ENCODE measurements around the gene KIAA1671. TPM values are rescaled to one million over a fixed set of nuclear protein-coding genes. Genes with fewer than 3 reads are reported as not detected.

Gene KIAA1671
- total RNA-seq, 1 donor from 2014 or later: 11.5 TPM

- Histone ChIP-seq H3K9me3 (ENCODE audit: control insufficient read depth in 3 of 3, low read length in 3 of 3) (no peaks in the 10 kb centered on the region), H3K4me1 (ENCODE audit: control insufficient read depth in 3 of 3, insufficient read depth in 3 of 3, low read length in 3 of 3) (peaks cover 36 to 53% (median 44%) of the 10 kb centered on the region in 3 donors), H3K36me3 (ENCODE audit: control insufficient read depth in 3 of 3, insufficient read depth in 3 of 3, low read length in 3 of 3) (peaks cover 7 to 30% (median 7%) of the 10 kb centered on the region in 3 donors), H3K27ac (ENCODE audit: low read depth, low read length) (peak overlapping the region; percentile 95), H3K27me3 (ENCODE audit: control insufficient read depth in 3 of 3, insufficient read depth in 3 of 3, low read length in 3 of 3) (no peaks in the 10 kb centered on the region), H3K4me3 (ENCODE audit: low read length in 3 of 3) (peak overlapping the region; percentile 82 to 95 (median 88)), H3K9ac (ENCODE audit: low read depth in 1 of 3, low read length in 3 of 3) (peak overlapping the region; percentile 85 to 97 (median 93))
Measured at GRCh38 chr22:25112538-25113253, 160.2 kb downstream of the KIAA1671 start.

DNA sequence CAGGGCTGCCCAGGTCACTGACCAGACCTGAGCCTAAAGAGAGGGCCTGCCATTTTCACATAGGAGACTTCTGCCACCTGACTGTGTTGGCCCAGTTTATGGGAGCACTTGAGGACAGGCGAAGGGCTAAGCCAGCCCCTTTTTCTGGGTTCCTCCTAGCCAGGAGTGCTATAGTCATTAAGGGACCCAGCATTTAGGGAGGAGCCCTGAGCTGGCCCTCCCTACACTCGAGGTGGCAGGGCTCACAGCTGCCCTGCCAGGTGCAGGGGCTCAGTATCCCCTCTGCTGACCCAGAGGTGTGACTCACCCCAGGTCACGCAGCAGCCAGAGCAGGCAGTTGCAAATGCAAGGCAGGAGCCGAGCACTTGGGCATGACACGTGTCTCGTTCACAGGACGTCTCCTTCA, 160.8 kb downstream of the KIAA1671 start:
- H3K4me3 ChIP-seq (ENCODE audit: low read length in 3 of 3): peak overlapping the region; percentile 82 to 95 (median 88)
- no peaks in the 10 kb centered on the region for H3K27me3 ChIP-seq (ENCODE audit: control insufficient read depth in 3 of 3, insufficient read depth in 3 of 3, low read length in 3 of 3)
- no peaks in the 10 kb centered on the region for H3K9me3 ChIP-seq (ENCODE audit: control insufficient read depth in 3 of 3, low read length in 3 of 3)
- H3K27ac ChIP-seq (ENCODE audit: low read depth, low read length): peak overlapping the region; percentile 95
- H3K4me1 ChIP-seq (ENCODE audit: control insufficient read depth in 3 of 3, insufficient read depth in 3 of 3, low read length in 3 of 3): peaks cover 36 to 53% (median 44%) of the 10 kb centered on the region in 3 donors
- peak overlapping the region; percentile 85 to 97 (median 93) for H3K9ac ChIP-seq (ENCODE audit: low read depth in 1 of 3, low read length in 3 of 3)
- H3K36me3 ChIP-seq (ENCODE audit: control insufficient read depth in 3 of 3, insufficient read depth in 3 of 3, low read length in 3 of 3): peaks cover 8 to 31% (median 9%) of the 10 kb centered on the region in 3 donors

DNA sequence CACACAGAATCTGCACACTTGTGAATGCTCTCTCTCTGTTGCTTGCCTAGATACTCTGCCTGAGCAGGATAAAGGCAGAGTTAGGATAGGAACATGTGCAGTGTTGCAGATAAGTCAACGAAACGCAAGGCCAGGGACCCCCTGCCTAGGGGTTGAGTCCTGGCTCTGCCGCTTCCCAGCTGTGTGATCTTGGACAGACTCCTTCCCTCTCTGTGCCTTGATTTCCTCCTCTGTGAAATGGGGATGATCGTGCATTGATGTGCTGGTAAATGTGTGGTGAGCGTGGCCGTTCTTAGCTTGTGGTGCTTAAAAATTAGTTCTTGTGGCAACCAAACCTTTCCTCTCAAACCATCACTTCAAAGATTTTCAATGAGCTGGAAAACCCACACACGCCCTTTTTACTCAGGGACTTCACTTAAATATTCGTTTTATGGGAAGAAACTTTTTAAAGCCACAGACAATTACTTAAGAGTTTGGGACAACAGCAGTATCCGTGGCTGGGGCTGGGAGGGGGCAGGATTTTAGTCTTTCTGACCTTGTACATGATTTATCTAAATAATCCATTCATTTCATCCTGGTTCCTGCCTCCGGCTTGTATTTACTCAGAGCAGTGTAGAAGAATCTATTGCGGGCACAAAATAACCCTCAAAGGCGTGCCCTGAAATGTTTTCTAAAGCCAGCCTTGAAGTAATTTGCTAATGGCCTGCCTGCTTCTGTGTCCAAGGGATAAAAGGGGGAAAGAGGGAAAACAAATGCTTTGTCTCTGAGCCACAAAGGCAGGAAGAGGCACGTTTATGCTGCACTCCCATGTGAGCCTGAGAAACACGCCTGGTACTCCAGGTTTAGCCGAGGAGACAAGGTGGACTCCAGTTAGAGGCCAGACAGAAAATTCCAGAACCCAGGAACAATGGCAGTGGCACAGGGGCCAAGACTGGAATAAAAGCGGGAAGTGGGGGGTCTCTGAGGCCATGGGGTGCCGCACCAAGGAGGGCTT, 162.2 kb downstream of the KIAA1671 start:
- peak overlapping the region; percentile 95 for H3K27ac ChIP-seq (ENCODE audit: low read depth, low read length)
- H3K9ac ChIP-seq (ENCODE audit: low read depth in 1 of 3, low read length in 3 of 3): peak overlapping the region in 2 of 3 donors; percentile 85 to 97
- peak overlapping the region in 2 of 3 donors; percentile 5 to 95 for H3K4me3 ChIP-seq (ENCODE audit: low read length in 3 of 3)
- no peaks in the 10 kb centered on the region for H3K27me3 ChIP-seq (ENCODE audit: control insufficient read depth in 3 of 3, insufficient read depth in 3 of 3, low read length in 3 of 3)
- H3K36me3 ChIP-seq (ENCODE audit: control insufficient read depth in 3 of 3, insufficient read depth in 3 of 3, low read length in 3 of 3): peaks cover 8 to 28% (median 8%) of the 10 kb centered on the region in 3 donors
- no peaks in the 10 kb centered on the region for H3K9me3 ChIP-seq (ENCODE audit: control insufficient read depth in 3 of 3, low read length in 3 of 3)
- peaks cover 43 to 66% (median 56%) of the 10 kb centered on the region in 3 donors for H3K4me1 ChIP-seq (ENCODE audit: control insufficient read depth in 3 of 3, insufficient read depth in 3 of 3, low read length in 3 of 3)

DNA sequence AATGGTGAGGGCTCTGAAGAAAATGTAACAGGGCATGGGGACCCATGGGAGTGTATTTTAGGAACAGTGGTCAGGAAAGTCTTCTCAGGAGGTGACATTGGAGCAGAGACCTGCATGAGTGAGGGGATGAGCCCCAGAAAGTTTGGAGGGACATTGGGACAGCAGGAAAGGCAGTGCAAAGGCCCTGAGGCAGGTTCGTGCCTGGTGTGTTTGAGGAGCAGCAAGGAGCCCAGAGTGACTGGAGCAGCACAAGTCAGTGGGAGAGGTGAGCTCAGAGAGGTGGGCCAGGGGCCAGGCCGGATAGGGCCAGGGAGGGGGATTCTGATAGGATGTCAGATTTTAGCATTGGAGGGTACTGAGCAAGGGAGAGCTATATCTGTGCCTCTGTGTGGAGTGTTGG, 167.1 kb downstream of the KIAA1671 start:
- Histone ChIP-seq H3K36me3 (ENCODE audit: control insufficient read depth in 3 of 3, insufficient read depth in 3 of 3, low read length in 3 of 3) (peaks cover 8 to 20% (median 11%) of the 10 kb centered on the region in 3 donors), H3K9me3 (ENCODE audit: control insufficient read depth in 3 of 3, low read length in 3 of 3) (no peaks in the 10 kb centered on the region), H3K9ac (ENCODE audit: low read depth in 1 of 3, low read length in 3 of 3) (peak overlapping the region in 1 of 3 donors; percentile 75), H3K27me3 (ENCODE audit: control insufficient read depth in 3 of 3, insufficient read depth in 3 of 3, low read length in 3 of 3) (no peaks in the 10 kb centered on the region), H3K27ac (ENCODE audit: low read depth, low read length) (peak overlapping the region; percentile 59), H3K4me3 (ENCODE audit: low read length in 3 of 3) (peak overlapping the region in 1 of 3 donors; percentile 3), H3K4me1 (ENCODE audit: control insufficient read depth in 3 of 3, insufficient read depth in 3 of 3, low read length in 3 of 3) (peaks cover 26 to 66% (median 40%) of the 10 kb centered on the region in 3 donors)

- Histone ChIP-seq H3K4me3 (ENCODE audit: low read length in 3 of 3) (peak overlapping the region in 2 of 3 donors; percentile 3 to 54), H3K9ac (ENCODE audit: low read depth in 1 of 3, low read length in 3 of 3) (peak overlapping the region in 2 of 3 donors; percentile 36 to 75), H3K4me1 (ENCODE audit: control insufficient read depth in 3 of 3, insufficient read depth in 3 of 3, low read length in 3 of 3) (peaks cover 23 to 64% (median 36%) of the 10 kb centered on the region in 3 donors), H3K27ac (ENCODE audit: low read depth, low read length) (peak overlapping the region; percentile 59), H3K36me3 (ENCODE audit: control insufficient read depth in 3 of 3, insufficient read depth in 3 of 3, low read length in 3 of 3) (peaks cover 8 to 20% (median 11%) of the 10 kb centered on the region in 3 donors), H3K9me3 (ENCODE audit: control insufficient read depth in 3 of 3, low read length in 3 of 3) (no peaks in the 10 kb centered on the region), H3K27me3 (ENCODE audit: control insufficient read depth in 3 of 3, insufficient read depth in 3 of 3, low read length in 3 of 3) (no peaks in the 10 kb centered on the region)
Measured at GRCh38 chr22:25120093-25120561, 167.6 kb downstream of the KIAA1671 start.

DNA sequence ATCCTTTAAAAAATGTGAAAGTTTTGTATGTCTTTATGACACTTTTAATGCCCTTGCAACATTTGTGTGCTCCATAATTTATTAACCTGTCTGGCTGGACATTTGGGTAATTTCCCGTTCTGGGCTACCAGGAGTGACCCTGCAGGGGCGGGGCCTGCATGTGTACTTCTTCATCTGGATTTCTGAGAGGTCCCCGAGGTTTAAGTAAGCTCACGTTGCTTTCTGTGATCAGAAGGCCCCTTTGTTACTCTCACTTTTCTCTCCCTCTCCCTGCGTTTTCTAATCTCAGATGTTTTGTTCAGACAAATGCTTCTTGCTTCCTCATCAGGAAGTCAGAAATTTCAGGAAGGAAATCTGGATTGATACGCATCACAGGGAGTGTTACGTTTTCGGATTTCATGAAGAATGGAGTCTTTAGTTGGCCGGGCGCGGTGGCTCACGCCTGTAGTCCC, 168.3 kb downstream of the KIAA1671 start:
- peak overlapping the region; percentile 59 for H3K27ac ChIP-seq (ENCODE audit: low read depth, low read length)

GRCh38 chr22:25122136-25122764, 169.7 kb downstream of the KIAA1671 start:
- peaks cover 35 to 72% (median 52%) of the 10 kb centered on the region in 3 donors for H3K4me1 ChIP-seq (ENCODE audit: control insufficient read depth in 3 of 3, insufficient read depth in 3 of 3, low read length in 3 of 3)
- no peaks in the 10 kb centered on the region for H3K9me3 ChIP-seq (ENCODE audit: control insufficient read depth in 3 of 3, low read length in 3 of 3)
- H3K4me3 ChIP-seq (ENCODE audit: low read length in 3 of 3): no peak overlapping the region
- no peak overlapping the region for H3K27ac ChIP-seq (ENCODE audit: low read depth, low read length)
- H3K36me3 ChIP-seq (ENCODE audit: control insufficient read depth in 3 of 3, insufficient read depth in 3 of 3, low read length in 3 of 3): peaks cover 8 to 15% (median 11%) of the 10 kb centered on the region in 3 donors
- no peaks in the 10 kb centered on the region for H3K27me3 ChIP-seq (ENCODE audit: control insufficient read depth in 3 of 3, insufficient read depth in 3 of 3, low read length in 3 of 3)
- H3K9ac ChIP-seq (ENCODE audit: low read depth in 1 of 3, low read length in 3 of 3): no peak overlapping the region

More for the DNA sequence above, 168.3 kb downstream of the KIAA1671 start:
- H3K27me3 ChIP-seq (ENCODE audit: control insufficient read depth in 3 of 3, insufficient read depth in 3 of 3, low read length in 3 of 3): no peaks in the 10 kb centered on the region
- no peaks in the 10 kb centered on the region for H3K9me3 ChIP-seq (ENCODE audit: control insufficient read depth in 3 of 3, low read length in 3 of 3)
- peaks cover 28 to 66% (median 37%) of the 10 kb centered on the region in 3 donors for H3K4me1 ChIP-seq (ENCODE audit: control insufficient read depth in 3 of 3, insufficient read depth in 3 of 3, low read length in 3 of 3)
- H3K36me3 ChIP-seq (ENCODE audit: control insufficient read depth in 3 of 3, insufficient read depth in 3 of 3, low read length in 3 of 3): peaks cover 8 to 20% (median 11%) of the 10 kb centered on the region in 3 donors
- peak overlapping the region in 1 of 3 donors; percentile 75 for H3K9ac ChIP-seq (ENCODE audit: low read depth in 1 of 3, low read length in 3 of 3)
- no peak overlapping the region for H3K4me3 ChIP-seq (ENCODE audit: low read length in 3 of 3)

DNA sequence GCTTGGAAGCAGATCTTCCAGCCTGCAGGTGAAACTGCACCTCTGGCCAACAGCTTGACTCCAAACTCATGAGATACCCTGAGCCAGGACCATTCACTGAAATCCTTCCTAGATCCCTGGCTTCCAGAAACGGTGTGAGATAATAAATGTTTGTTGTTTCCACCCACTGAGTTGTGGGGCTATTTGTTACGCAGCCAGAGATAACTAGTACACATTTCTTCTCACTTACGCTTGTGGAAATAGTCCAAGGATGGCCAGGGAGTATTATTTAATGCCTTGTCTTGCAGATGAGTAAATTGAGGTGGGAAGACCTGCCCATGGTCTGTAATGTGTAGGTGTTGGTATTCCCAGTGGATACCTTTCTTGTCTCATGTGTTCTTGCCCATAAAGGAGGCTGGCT, 171.2 kb downstream of the KIAA1671 start:
- Histone ChIP-seq H3K9ac (ENCODE audit: low read depth in 1 of 3, low read length in 3 of 3) (no peak overlapping the region), H3K27me3 (ENCODE audit: control insufficient read depth in 3 of 3, insufficient read depth in 3 of 3, low read length in 3 of 3) (no peaks in the 10 kb centered on the region), H3K4me3 (ENCODE audit: low read length in 3 of 3) (no peak overlapping the region), H3K9me3 (ENCODE audit: control insufficient read depth in 3 of 3, low read length in 3 of 3) (no peaks in the 10 kb centered on the region), H3K36me3 (ENCODE audit: control insufficient read depth in 3 of 3, insufficient read depth in 3 of 3, low read length in 3 of 3) (peaks cover 3 to 10% (median 4%) of the 10 kb centered on the region in 3 donors), H3K27ac (ENCODE audit: low read depth, low read length) (no peak overlapping the region), H3K4me1 (ENCODE audit: control insufficient read depth in 3 of 3, insufficient read depth in 3 of 3, low read length in 3 of 3) (peaks cover 43 to 78% (median 59%) of the 10 kb centered on the region in 3 donors)

DNA sequence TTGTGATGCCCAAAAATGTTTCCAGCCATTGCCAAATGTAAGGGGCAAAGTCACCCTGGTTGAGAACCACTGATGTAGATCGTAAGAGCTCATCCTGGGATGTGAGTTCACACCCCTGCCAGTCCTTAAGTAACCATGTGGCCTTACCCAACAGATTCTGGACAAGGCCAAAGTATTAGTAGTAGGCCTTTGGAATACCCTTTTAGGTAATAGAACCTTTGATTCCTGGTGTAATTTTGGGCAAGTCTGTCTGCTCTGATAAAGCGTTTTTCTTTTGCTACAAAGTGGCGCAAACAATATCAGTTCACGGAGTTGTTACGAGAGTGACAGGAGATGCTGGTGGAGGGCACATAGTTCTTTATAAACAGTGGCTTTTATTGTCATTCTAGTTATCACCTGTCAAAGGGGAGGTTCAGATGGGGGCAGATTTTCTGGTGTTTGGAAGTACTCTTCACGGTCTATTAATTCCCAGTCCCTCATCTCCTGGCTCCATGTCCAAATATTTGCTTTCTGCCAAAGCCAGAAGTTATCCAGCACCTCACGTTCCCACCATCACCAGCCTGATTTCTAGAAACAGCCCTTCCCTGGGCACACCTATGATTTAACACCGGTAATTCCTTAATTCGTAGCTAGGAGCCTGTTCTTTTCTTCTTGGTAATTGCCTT, 173.3 kb downstream of the KIAA1671 start:
- Histone ChIP-seq H3K9me3 (ENCODE audit: control insufficient read depth in 3 of 3, low read length in 3 of 3) (no peaks in the 10 kb centered on the region), H3K9ac (ENCODE audit: low read depth in 1 of 3, low read length in 3 of 3) (no peak overlapping the region), H3K4me1 (ENCODE audit: control insufficient read depth in 3 of 3, insufficient read depth in 3 of 3, low read length in 3 of 3) (peaks cover 34 to 75% (median 45%) of the 10 kb centered on the region in 3 donors), H3K36me3 (ENCODE audit: control insufficient read depth in 3 of 3, insufficient read depth in 3 of 3, low read length in 3 of 3) (peaks cover 0 to 5% (median 3%) of the 10 kb centered on the region in 3 donors), H3K27ac (ENCODE audit: low read depth, low read length) (no peak overlapping the region), H3K27me3 (ENCODE audit: control insufficient read depth in 3 of 3, insufficient read depth in 3 of 3, low read length in 3 of 3) (no peaks in the 10 kb centered on the region), H3K4me3 (ENCODE audit: low read length in 3 of 3) (no peak overlapping the region)
